ENCODE measurements around the gene S100A1. TPM values are rescaled to one million over a fixed set of nuclear protein-coding genes. Genes with fewer than 3 reads are reported as not detected.

The S100A1 gene
- total and polyA plus RNA-seq, 2 of the 13 experiments (the other 11 are each of a cell fraction or from before 2014, with no cell fraction given): 120 to 251 TPM

GRCh38 chr1:153633754-153634665 lies 5.8 kb downstream of the S100A1 start, which contains the start of gene CHTOP (continued):
- TF ChIP-seq, protein P1, sequence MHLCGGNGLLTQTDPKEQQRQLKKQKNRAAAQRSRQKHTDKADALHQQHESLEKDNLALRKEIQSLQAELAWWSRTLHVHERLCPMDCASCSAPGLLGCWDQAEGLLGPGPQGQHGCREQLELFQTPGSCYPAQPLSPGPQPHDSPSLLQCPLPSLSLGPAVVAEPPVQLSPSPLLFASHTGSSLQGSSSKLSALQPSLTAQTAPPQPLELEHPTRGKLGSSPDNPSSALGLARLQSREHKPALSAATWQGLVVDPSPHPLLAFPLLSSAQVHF (CRISPR knock-in tag; IDR thresholded peaks at IDR 0.05): no peak
- TF ChIP-seq, protein P2, sequence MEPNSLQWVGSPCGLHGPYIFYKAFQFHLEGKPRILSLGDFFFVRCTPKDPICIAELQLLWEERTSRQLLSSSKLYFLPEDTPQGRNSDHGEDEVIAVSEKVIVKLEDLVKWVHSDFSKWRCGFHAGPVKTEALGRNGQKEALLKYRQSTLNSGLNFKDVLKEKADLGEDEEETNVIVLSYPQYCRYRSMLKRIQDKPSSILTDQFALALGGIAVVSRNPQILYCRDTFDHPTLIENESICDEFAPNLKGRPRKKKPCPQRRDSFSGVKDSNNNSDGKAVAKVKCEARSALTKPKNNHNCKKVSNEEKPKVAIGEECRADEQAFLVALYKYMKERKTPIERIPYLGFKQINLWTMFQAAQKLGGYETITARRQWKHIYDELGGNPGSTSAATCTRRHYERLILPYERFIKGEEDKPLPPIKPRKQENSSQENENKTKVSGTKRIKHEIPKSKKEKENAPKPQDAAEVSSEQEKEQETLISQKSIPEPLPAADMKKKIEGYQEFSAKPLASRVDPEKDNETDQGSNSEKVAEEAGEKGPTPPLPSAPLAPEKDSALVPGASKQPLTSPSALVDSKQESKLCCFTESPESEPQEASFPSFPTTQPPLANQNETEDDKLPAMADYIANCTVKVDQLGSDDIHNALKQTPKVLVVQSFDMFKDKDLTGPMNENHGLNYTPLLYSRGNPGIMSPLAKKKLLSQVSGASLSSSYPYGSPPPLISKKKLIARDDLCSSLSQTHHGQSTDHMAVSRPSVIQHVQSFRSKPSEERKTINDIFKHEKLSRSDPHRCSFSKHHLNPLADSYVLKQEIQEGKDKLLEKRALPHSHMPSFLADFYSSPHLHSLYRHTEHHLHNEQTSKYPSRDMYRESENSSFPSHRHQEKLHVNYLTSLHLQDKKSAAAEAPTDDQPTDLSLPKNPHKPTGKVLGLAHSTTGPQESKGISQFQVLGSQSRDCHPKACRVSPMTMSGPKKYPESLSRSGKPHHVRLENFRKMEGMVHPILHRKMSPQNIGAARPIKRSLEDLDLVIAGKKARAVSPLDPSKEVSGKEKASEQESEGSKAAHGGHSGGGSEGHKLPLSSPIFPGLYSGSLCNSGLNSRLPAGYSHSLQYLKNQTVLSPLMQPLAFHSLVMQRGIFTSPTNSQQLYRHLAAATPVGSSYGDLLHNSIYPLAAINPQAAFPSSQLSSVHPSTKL (CRISPR knock-in tag; IDR thresholded peaks at IDR 0.05): peak; percentile 16; the same call in 1 of the 2 replicates
- TF ChIP-seq, protein P3, sequence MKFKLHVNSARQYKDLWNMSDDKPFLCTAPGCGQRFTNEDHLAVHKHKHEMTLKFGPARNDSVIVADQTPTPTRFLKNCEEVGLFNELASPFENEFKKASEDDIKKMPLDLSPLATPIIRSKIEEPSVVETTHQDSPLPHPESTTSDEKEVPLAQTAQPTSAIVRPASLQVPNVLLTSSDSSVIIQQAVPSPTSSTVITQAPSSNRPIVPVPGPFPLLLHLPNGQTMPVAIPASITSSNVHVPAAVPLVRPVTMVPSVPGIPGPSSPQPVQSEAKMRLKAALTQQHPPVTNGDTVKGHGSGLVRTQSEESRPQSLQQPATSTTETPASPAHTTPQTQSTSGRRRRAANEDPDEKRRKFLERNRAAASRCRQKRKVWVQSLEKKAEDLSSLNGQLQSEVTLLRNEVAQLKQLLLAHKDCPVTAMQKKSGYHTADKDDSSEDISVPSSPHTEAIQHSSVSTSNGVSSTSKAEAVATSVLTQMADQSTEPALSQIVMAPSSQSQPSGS (CRISPR knock-in tag; IDR thresholded peaks at IDR 0.05): peak; percentile 96
- no peak for TF ChIP-seq TFAP4 (IDR thresholded peaks at IDR 0.05; ENCODE audit: borderline replicate concordance, low read depth)
- TF ChIP-seq ZNF75D (CRISPR knock-in tag; IDR thresholded peaks at IDR 0.05; ENCODE audit: borderline replicate concordance): peak; percentile 80; the same call in 1 of the 2 replicates
- TF ChIP-seq CBX2 (IDR thresholded peaks at IDR 0.05; ENCODE audit: low read depth, low read length): no peak
- TF ChIP-seq CBX2 (CRISPR knock-in tag; IDR thresholded peaks at IDR 0.05; ENCODE audit: low read depth): no peak
- TF ChIP-seq MED1 (CRISPR knock-in tag; IDR thresholded peaks at IDR 0.05): peak; percentile 66; the same call in 1 of the 2 replicates
- TF ChIP-seq TAF15 (IDR thresholded peaks at IDR 0.05; ENCODE audit: low read depth, low read length, poor library complexity, severe bottlenecking): peak; percentile 69
- TF ChIP-seq KLF11 (CRISPR knock-in tag; IDR thresholded peaks at IDR 0.05): no peak
- TF ChIP-seq CREM (IDR thresholded peaks at IDR 0.05): peak; percentile 87
- no peak; the same call in 1 of the 2 replicates for TF ChIP-seq CREM (CRISPR knock-in tag; IDR thresholded peaks at IDR 0.05)
- TF ChIP-seq ADNP (CRISPR knock-in tag; IDR thresholded peaks at IDR 0.05): no peak
- TF ChIP-seq ZBTB21 (CRISPR knock-in tag; IDR thresholded peaks at IDR 0.05): peak; percentile 74
- no peak; the same call in 1 of the 2 replicates for TF ChIP-seq ESRRA (CRISPR knock-in tag; IDR thresholded peaks at IDR 0.05; ENCODE audit: low read depth)
- no peak for TF ChIP-seq ELF4 (CRISPR knock-in tag; IDR thresholded peaks at IDR 0.05; ENCODE audit: borderline replicate concordance)
- TF ChIP-seq ZNF605 (CRISPR knock-in tag; IDR thresholded peaks at IDR 0.05): peak; percentile 95
- TF ChIP-seq ZNF616 (CRISPR knock-in tag; IDR thresholded peaks at IDR 0.05; ENCODE audit: low read depth): no peak
- no peak for TF ChIP-seq MBD4 (IDR thresholded peaks at IDR 0.05; ENCODE audit: borderline replicate concordance, low read length)
- no peak; the same call in 1 of the 2 replicates for TF ChIP-seq ZNF33B (CRISPR knock-in tag; IDR thresholded peaks at IDR 0.05)
- peak; percentile 87 for TF ChIP-seq SALL1 (CRISPR knock-in tag; IDR thresholded peaks at IDR 0.05)
- peak; percentile 64; the same call in 1 of the 2 replicates for TF ChIP-seq TMF1 (CRISPR knock-in tag; IDR thresholded peaks at IDR 0.05; ENCODE audit: low read depth)
- peak; percentile 89 for TF ChIP-seq HNRNPLL (IDR thresholded peaks at IDR 0.05; ENCODE audit: low read depth, low read length, poor library complexity, severe bottlenecking)
